ENCODE measurements around the gene SMC1A. TPM values are rescaled to one million over a fixed set of nuclear protein-coding genes. Genes with fewer than 3 reads are reported as not detected.

Gene SMC1A
- total RNA-seq, 1 experiment from 2014 or later, result 162 TPM

GRCh38 chrX:53379008-53379710 lies 43.3 kb downstream of the SMC1A start:
- Histone ChIP-seq H3F3A (ENCODE audit: insufficient read depth, low read depth) (no peaks in the 10 kb centered on the region), H4K20me1 (ENCODE audit: insufficient read depth) (no peaks in the 10 kb centered on the region), H3K4me1 (replicated peaks; ENCODE audit: insufficient read depth) (no peaks in the 10 kb centered on the region), H3K4me3 (no peak overlapping the region), H3K36me3 (ENCODE audit: low read depth) (no peaks in the 10 kb centered on the region), H3K27me3 (ENCODE audit: insufficient read depth, low read depth) (no peaks in the 10 kb centered on the region), H3K4me2 (no peak overlapping the region), H3K27ac (no peak overlapping the region), H3K9me2 (ENCODE audit: insufficient read depth) (no peaks in the 10 kb centered on the region), H3K79me2 (ENCODE audit: low read depth) (no peaks in the 10 kb centered on the region), H2AFZ (no peak overlapping the region), H3K9me3 (ENCODE audit: insufficient read depth, low read depth) (no peaks in the 10 kb centered on the region)
- intact Hi-C loops (cut with micrococcal nuclease; ENCODE audit: unreplicated experiment), result no loop called here
- TF ChIP-seq EZH2 (IDR thresholded peaks at IDR 0.05; ENCODE audit: low read depth), result no peak
- TF ChIP-seq CTCF (conservative IDR thresholded peaks at IDR 0.05), result no peak
- BruUV-seq (replicated peaks), result no TSS peak
- CTCF ChIA-PET, result no interaction called here
- no peak for DNase-seq
- POLR2A ChIA-PET (ENCODE audit: unreplicated experiment), result interaction anchor here (0.7 kb wide), 1 partner anchor 714 kb away, joined by 3 read pairs; no protein-coding TSS in a partner anchor

GRCh38 chrX:53377464-53377863 lies 45.0 kb downstream of the SMC1A start:
- H3K4me1 ChIP-seq (replicated peaks; ENCODE audit: insufficient read depth), result no peaks in the 10 kb centered on the region
- no peaks in the 10 kb centered on the region for H3K27me3 ChIP-seq (ENCODE audit: insufficient read depth, low read depth)
- no peaks in the 10 kb centered on the region for H3K36me3 ChIP-seq (ENCODE audit: low read depth)
- ChIA-PET POLR2A (ENCODE audit: unreplicated experiment) (interaction anchor here (0.6 kb wide), 1 partner anchor 240 kb away, joined by 7 read pairs; no protein-coding TSS in a partner anchor), CTCF (no interaction called here)
- DNase-seq, result no peak
- BruUV-seq (replicated peaks), result no TSS peak
- H3K79me2 ChIP-seq (ENCODE audit: low read depth), result no peaks in the 10 kb centered on the region
- no peak overlapping the region for H3K4me3 ChIP-seq
- H4K20me1 ChIP-seq (ENCODE audit: insufficient read depth), result no peaks in the 10 kb centered on the region
- no peak overlapping the region for H3K27ac ChIP-seq
- no peaks in the 10 kb centered on the region for H3K9me2 ChIP-seq (ENCODE audit: insufficient read depth)
- intact Hi-C loops (cut with micrococcal nuclease; ENCODE audit: unreplicated experiment), result no loop called here
- no peaks in the 10 kb centered on the region for H3F3A ChIP-seq (ENCODE audit: insufficient read depth, low read depth)
- H3K4me2 ChIP-seq, result no peak overlapping the region
- TF ChIP-seq EZH2 (IDR thresholded peaks at IDR 0.05; ENCODE audit: low read depth) (no peak), CTCF (conservative IDR thresholded peaks at IDR 0.05) (no peak)
- H2AFZ ChIP-seq, result no peak overlapping the region
- H3K9me3 ChIP-seq (ENCODE audit: insufficient read depth, low read depth), result no peaks in the 10 kb centered on the region

GRCh38 chrX:53376888-53377287 lies 45.6 kb downstream of the SMC1A start:
- H3K4me3 ChIP-seq, result no peak overlapping the region
- TF ChIP-seq EZH2 (IDR thresholded peaks at IDR 0.05; ENCODE audit: low read depth) (no peak), CTCF (conservative IDR thresholded peaks at IDR 0.05) (no peak)
- no peaks in the 10 kb centered on the region for H3F3A ChIP-seq (ENCODE audit: insufficient read depth, low read depth)
- no peaks in the 10 kb centered on the region for H3K9me2 ChIP-seq (ENCODE audit: insufficient read depth)
- H2AFZ ChIP-seq, result no peak overlapping the region
- intact Hi-C loops (cut with micrococcal nuclease; ENCODE audit: unreplicated experiment), result no loop called here
- no peaks in the 10 kb centered on the region for H3K36me3 ChIP-seq (ENCODE audit: low read depth)
- H3K79me2 ChIP-seq (ENCODE audit: low read depth), result no peaks in the 10 kb centered on the region
- no peaks in the 10 kb centered on the region for H3K27me3 ChIP-seq (ENCODE audit: insufficient read depth, low read depth)
- POLR2A ChIA-PET (ENCODE audit: unreplicated experiment), result no interaction called here
- CTCF ChIA-PET, result interaction anchor here (0.5 kb wide), 1 partner anchor 26 kb away, joined by 3 read pairs; no protein-coding TSS in a partner anchor
- no peaks in the 10 kb centered on the region for H4K20me1 ChIP-seq (ENCODE audit: insufficient read depth)
- H3K4me1 ChIP-seq (replicated peaks; ENCODE audit: insufficient read depth), result no peaks in the 10 kb centered on the region
- no TSS peak for BruUV-seq (replicated peaks)
- H3K27ac ChIP-seq, result no peak overlapping the region
- no peak for DNase-seq
- no peak overlapping the region for H3K4me2 ChIP-seq
- H3K9me3 ChIP-seq (ENCODE audit: insufficient read depth, low read depth), result no peaks in the 10 kb centered on the region

All from PC-9 (cell line).